GM06990 (cell line): ENCODE data around the gene TMEM156.

Source experiments
- DNase-seq: peaks from one replicate; pipeline ENCODE4 v3.0.0-alpha.2; 2011; ENCODE audit not compliant: insufficient read length; ENCODE audit errors: extremely low read depth
- H3K27me3 ChIP-seq: replicated peaks from 2 replicates; pipeline ENCODE4 v1.6.0; 2011; ENCODE audit warnings: low read length; ENCODE audit not compliant: control insufficient read depth, insufficient read depth
- H3K36me3 ChIP-seq: 2 replicates; pipeline ENCODE4 v1.5.1; 2011; ENCODE audit warnings: low read length; ENCODE audit not compliant: control insufficient read depth, insufficient read depth
- H3K4me3 ChIP-seq: replicated peaks from 2 replicates; pipeline ENCODE4 v1.5.1; 2011; ENCODE audit warnings: low read depth, mild to moderate bottlenecking, control low read depth, low read length
- CTCF ChIP-seq: IDR thresholded peaks from 2 replicates; pipeline ENCODE4 v1.5.1; 2011; ENCODE audit warnings: low read length, control low read depth, mild to moderate bottlenecking, inconsistent platforms; ENCODE audit not compliant: insufficient read depth, poor library complexity, severe bottlenecking

TMEM156 gene

GRCh38 chr4:38983291-38983690, 48.9 kb downstream of the TMEM156 start:
- H3K36me3 ChIP-seq: peaks cover 18% of the 10 kb centered on the region
- H3K4me3 ChIP-seq: no peak overlapping the region
- TF ChIP-seq CTCF: no peak
- DNase-seq: no peak
- no peaks in the 10 kb centered on the region for H3K27me3 ChIP-seq

DNA sequence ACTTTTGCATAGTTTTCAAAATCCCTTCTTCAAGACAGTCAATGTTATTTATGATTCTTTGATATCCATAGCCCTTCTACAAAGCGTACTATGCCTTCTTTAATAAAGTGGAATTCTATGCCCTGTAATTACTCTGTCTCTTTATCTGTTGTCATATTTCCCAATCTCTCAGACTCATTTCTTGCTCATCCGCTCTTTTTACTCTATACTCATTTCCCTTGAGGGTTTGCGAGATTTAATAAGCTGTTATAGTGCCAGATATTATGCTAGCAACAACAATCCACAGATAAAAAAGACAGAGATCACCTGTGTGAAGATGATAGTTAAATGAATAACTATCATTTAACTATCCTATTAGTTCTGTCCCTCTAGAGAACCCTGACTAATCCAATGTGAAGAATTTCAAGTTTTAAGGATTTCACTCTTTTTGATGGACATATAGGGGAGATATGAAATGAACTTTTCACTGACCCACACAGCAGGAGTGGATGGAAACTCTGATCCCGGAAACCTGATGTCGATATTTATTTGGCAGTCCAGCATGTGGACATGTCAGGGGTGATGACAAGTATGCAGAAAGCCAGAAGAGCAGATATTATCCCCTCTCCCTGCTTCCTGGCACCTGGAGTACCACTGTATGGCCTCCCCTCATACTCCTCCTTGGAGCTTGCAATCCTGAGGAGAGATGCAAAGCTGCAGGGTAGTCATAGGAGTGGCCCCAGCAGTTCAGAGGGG, 49.7 kb downstream of the TMEM156 start:
- no peak for TF ChIP-seq CTCF
- peaks cover 18% of the 10 kb centered on the region for H3K36me3 ChIP-seq
- H3K27me3 ChIP-seq: no peaks in the 10 kb centered on the region
- no peak overlapping the region for H3K4me3 ChIP-seq
- no peak for DNase-seq

GRCh38 chr4:38980903-38981676, 51.1 kb downstream of the TMEM156 start:
- peaks cover 19% of the 10 kb centered on the region for H3K36me3 ChIP-seq
- peak; percentile 34 for DNase-seq
- H3K4me3 ChIP-seq: no peak overlapping the region
- H3K27me3 ChIP-seq: no peaks in the 10 kb centered on the region
- TF ChIP-seq CTCF: no peak

DNA sequence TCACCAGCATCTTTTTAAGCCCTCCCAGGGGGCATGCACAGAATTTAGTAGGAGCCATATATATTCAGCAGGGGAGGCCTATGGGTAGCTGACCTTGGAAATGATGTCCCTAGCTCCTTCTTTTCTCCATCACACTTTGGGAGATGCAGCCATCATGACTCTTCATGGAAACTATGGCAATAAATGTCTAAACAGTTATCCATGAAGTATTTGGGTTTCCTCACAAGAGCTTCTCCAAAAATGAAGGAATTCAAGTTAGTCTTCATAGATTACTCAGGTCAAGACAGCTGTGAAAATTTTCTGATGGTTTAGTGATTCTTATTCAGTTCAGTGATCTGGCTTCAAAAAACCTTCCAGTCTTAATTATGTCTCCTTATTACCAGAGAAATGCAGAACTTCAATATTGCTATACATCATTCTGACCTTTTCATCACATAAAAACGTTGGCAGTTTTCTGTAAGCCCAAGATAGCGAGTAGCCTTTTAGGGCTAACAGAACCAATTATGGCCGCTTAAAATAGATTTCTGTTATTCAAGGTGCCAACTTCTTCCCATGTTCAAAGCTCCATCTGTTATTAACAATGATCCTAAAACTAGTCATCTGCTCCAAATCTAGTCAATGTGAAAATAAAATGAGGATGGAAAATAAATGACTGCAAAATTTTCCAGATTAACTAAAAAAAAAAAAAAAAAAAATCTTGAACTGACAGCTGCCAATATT, 52.5 kb downstream of the TMEM156 start:
- Histone ChIP-seq H3K36me3 (peaks cover 19% of the 10 kb centered on the region), H3K4me3 (no peak overlapping the region), H3K27me3 (no peaks in the 10 kb centered on the region)
- no peak for DNase-seq
- no peak for TF ChIP-seq CTCF

DNA sequence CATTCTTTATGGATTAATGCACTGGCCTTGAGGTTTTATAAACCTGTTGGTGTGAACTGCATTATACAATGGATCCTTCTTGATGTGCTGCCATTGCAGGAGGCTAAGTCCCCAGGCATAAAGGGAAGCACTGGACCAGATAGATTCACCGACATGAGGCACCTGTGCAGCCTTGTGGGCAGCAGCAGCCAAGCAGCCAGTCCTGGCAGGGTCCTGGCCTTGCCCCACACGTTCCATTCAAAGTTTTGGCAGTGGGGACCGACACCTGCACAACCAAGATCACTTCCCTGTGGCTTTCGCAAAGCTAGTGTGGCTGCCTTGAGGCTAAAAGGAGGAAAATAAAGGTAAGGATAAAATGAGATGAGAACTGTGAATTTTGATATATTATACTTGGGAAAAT, 53.1 kb downstream of the TMEM156 start:
- Histone ChIP-seq H3K4me3 (no peak overlapping the region), H3K27me3 (no peaks in the 10 kb centered on the region), H3K36me3 (peaks cover 17% of the 10 kb centered on the region)
- no peak for TF ChIP-seq CTCF
- no peak for DNase-seq
